DLD1 (cell line): ENCODE data around the gene PXMP2.

Source experiments
- in situ Hi-C: cut with HindIII; loops from 2 replicates; pipeline ENCODE4 v1.10.0; 2017; ENCODE audit warnings: low sequenced_read_pairs

Gene PXMP2

DNA sequence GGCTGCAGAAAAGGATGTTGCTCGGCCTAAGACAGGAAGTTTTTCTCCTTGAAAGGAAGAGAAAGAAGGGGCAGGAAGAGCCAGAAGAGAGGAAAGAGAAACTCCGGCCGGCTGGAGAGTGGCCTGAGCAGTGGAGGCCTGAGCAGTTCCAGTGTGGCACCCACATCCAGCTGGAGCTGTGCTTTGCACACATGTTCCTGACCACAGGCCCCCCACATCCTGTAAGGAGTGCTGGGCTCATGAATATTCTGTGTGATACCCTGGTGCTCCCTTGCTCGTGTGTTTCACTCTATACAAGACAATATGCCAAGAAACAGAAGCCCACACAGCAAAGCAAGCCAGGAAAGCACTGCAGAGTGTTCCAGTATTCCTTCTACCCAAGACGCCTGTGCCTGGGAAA, 27.3 kb upstream of the PXMP2 start:
- in situ Hi-C loops, result no loop called here

- in situ Hi-C loops, result no loop called here
These were observed 26.4 kb upstream of the PXMP2 start for GRCh38 chr12:132660996-132661395.

GRCh38 chr12:132661972-132662371, 25.4 kb upstream of the PXMP2 start:
- in situ Hi-C loops, result no loop called here

DNA sequence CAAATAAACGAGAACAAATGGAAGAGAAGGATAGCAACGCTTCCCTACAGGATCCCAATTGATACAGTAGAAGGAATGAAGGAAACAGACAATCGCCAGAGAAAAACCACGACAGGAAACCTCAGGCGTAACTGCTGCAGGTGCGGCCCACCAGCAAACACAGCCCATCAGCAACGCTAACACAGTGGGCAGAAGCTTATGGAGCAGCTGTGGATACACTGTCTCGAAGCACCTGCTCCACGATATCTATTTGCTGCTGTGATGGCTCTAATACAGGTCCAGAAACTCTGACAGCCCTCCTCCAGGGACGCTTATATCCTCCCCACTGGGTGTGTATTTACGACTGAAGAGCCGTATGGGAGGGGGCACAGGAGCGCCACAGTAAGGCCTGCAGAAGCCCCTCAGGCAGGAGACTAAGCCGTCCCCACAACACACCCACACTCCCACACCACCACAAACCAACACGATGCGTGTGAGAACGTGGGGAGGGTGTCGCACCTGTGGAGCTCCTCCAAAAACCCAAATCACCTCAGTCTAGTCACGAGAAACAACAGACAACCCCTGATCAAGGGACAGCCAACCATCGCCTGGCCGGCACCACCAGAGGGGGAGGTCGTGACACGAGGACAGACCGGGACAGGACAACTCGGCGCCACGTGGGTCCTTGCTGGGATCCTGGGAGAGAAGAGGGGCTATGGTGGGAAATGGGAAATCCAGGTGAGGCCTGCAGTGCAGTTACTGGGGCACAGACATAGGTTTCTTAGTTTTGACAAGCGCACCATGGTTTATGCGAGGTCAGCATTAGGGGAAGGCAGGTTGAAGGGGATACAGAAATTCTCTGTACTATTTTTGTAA, 24.3 kb upstream of the PXMP2 start:
- in situ Hi-C loops, result no loop called here

DNA sequence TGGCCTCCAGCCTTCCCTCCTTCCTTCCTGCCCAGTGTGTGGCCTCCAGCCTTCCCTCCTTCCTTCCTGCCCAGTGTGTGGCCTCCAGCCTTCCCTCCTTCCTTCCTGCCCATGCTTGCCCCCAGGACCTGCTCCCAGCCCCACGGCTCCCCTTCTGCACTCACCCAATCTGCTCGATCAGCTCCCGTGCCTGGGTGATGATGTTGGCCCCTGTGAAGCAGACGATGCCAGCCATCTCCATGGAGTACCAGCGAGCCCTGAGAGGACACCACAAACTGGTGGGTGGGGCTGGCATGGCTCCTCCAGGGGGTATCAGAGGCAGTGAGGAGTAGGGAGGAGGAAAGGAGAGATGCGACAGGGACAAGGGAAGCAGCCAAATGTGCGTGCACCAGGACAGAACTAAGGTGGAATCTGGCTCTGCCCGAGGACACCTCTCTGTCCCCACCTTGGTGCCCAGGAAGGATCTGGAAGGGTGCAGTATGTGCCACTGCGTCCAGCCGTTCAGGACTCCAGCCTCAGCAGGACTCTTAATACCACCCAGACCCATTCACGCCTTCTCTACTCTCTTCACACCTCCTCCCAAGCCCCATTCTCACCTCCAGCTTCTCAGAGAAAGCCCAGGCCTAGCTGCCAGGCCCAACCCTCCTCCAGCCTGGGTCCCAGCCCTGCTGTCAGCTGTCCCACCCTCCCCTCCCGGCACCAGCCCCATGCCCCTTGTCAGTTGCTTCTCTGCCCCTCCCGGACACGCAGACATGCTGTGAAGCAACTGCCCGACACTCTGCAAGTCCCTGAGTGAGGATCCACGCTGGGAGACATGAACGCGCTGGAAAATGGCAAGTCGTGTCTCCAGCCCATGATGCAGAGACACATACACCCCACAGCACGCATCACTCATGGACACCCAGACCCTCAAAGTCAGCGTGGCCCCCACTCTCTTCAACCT, 22.9 kb upstream of the PXMP2 start:
- in situ Hi-C loops, result no loop called here

DNA sequence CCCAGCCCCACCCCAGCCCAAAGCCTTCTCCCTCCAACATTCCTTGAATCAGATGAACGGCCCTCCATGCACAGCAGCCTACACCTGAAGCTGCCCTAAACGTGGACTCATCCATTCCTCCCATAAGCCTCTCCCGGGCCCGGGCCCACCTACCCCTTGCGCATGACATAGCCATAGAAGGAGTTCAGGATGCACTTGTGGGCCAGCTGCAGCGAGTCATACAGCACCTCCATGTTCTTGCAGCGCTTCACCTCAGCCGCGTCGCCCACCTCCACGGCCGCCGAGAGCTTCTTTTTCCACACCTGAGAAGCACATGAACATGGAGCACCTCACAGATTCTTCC, 22.3 kb upstream of the PXMP2 start:
- in situ Hi-C loops, result no loop called here

DNA sequence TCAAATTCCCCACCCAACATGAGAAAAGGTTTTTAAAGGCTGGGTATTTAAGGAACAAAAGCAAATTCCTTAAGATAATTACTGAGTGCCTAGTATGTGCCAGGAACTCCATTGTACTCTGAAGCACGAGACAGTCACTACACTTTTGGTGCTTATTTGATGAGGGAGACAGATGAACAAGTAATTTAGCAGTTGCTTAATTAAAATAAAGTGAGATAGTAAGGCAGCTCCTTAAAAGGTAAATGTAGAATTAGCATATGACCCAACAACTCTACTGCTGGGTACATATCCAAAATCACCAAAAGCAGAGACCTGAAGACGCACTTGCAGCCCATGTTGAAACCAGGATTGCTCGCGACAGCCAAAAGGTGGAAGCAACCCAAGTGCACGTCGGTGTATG, 21.6 kb upstream of the PXMP2 start:
- in situ Hi-C loops, result no loop called here

DNA sequence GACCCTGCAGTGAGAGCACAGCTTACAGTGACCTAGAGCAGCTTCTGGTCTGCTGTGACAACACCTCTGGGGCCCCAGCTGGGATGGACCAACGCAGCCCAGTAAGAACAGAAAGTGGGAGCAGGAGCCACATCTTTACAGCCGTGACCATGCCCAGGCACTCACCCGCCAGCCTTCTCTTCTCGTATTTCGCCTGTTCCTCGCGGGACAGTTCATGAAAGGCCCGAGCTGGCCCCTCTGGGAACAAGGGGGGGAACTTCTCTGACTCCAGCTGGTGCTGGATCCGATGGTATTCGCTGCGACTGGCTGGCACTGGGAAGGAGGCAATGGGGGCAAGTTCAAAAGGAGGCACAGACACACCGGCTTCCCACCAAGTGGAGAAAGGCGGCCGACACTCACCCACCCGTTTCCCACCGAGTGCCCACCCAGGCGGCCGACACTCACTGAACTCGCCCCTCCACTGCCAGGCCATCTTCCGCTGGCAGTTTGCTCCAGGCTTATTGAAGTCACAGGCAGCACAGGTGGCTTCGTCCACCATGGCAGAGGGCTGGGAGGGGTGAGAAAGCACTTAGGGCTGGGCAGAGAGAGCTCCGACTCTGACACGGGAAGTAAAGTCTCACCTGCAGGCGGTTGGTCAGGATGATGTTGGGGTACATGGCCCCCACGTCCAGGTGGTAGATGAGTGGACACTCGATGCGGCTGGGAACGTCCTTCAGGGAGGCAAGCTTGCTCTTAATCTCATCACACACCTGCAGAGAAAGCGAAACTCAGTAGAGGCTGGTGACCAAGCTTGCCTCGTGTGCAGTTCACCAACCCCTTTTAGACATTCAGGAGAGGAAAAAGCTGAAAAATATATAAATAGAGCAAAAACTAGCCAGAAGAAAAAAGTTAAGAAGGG, 18.9 kb upstream of the PXMP2 start:
- in situ Hi-C loops, result no loop called here

GRCh38 chr12:132669166-132669879, 18.1 kb upstream of the PXMP2 start:
- in situ Hi-C loops, result no loop called here

GRCh38 chr12:132672116-132672515, 15.3 kb upstream of the PXMP2 start:
- in situ Hi-C loops, result no loop called here

DNA sequence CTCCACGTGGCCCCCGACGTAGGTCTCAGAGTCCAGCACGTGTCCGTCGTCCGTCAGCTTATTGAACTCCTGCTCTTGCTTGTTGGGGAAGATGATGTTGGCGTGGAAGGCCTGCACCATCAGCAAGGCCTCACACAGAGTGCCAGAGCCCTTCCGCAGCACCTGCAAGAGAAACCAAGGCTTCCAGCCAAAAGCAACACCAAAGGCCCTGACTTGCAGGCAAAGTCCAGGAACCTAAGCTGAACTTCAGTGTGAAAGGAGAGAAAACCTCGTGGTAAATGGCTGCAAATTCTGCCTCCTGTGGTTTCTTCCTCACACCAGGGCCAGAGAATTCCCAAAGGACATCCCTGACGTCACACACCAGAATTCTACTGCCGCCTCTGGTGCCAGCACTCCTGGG, 14.7 kb upstream of the PXMP2 start:
- in situ Hi-C loops, result no loop called here

- in situ Hi-C loops, result no loop called here
These were observed 13.9 kb upstream of the PXMP2 start for GRCh38 chr12:132673288-132674179.

DNA sequence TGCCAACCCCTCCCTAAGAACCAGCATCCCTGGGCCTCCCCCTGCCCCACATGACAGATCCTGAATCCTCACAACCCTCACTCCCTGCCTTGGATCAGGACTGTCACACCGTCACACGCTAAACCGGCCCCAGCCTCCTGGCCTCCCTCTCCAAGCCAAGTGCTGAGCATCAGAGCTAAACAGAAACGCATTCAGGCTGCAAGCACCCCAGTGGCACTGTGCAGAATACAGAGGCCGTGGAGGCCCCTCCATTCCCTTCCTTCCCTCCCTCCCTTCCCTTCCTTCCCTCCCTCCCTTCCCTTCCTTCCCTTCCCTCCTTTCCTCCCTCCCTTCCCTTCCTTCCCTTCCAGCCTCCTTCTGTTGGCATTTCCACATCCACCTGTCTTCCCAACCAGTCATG, 12.8 kb upstream of the PXMP2 start:
- in situ Hi-C loops, result no loop called here

DNA sequence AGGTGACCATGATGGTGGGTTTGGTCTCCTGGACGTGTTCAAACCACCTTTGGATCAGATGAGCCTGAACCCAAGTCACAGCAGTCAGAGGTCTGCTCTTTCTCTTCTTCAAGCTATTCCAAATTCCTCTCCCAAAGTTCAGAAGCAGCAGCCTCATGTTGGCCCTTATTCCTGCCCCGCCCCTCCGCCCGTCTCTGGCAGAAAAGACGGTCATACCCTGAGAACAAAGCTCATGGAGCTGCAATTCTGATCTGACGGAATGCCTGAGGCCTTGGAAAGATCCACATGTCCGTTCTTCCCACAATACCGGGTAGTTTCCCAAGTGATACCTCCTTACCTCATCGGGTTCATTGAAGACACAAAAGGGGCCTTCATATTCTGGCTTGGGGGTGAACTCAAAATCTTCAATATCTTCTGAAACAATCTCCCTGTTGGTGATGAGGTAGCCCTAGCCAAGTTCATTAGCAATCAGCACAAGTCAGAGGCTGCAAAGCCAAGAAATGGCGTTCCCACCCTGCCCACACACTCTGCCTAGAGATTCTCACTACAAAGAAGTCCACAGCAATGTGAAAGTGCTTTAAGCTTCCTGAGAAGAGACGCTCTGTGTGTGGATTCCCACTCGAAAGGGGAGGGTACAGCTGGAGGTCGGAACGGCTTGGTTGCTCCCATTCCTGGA, 11.5 kb upstream of the PXMP2 start:
- in situ Hi-C loops, result no loop called here

DNA sequence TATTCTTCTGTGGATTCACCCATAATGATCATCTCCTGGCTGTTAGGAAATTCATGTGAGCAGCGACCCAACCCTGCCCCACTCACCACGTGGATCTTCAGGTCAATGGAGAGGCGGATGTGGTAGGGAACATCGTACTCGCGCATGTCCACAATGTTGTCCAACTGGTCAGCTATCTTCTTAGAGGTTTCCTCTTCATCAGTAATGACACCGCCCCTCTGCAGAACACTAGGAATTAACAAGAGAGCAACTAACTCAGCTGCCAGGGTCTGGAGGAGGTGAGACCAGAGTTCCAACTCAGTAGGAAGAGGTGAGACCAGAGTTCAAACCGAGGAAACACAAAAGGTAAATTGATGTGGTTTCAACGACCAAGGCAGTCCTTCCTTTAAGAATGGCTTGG, 9.9 kb upstream of the PXMP2 start:
- in situ Hi-C loops, result no loop called here

- in situ Hi-C loops, result no loop called here
These were observed 2.0 kb upstream of the PXMP2 start for GRCh38 chr12:132685400-132685799.

GRCh38 chr12:132686825-132687210, 569 bp upstream of the PXMP2 start:
- in situ Hi-C loops, result no loop called here

DNA sequence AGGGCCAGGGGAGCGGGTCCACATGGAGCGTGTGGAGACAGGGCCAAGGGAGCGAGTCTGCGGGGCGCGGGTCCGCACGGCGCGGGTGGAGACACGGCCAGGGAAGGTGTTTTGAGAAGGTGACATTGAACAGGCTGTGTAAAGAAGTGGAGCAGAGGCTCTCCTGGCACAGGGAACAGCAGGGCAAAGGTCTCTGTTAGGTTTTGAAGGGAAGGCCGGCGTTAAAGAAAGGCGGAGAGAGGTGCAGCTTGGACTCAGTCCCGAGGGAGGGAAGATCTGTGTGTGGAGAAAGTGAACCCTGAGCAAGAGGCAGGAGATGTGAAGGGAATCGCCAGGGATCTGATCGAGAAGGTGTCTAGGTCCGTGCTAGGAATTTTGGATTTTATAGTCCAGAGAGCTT, 1.8 kb downstream of the PXMP2 start:
- in situ Hi-C loops, result no loop called here

DNA sequence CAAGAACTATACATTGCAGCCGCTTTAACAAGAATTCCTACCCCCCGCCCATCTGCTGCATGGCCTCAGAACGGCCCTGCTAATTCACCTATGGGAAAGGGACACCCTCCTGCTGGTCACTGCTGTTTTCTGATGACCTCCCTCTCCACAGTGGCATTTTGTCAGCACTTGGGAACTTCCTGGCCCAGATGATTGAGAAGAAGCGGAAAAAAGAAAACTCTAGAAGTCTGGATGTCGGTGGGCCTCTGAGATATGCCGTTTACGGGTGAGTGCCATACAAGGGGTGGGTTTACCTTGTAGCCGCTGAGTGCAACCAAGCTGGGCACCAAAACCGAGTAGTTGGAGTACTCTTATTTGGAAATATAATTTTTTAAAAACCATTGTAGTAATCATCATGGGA, 2.7 kb downstream of the PXMP2 start:
- in situ Hi-C loops, result no loop called here
